K562 (cell line): ENCODE measurements around the gene CAMK1D.

Experiments used
- ATF1 ChIP-seq, 2 experiments: fragments of 450-650 bp in 1 of 2; IDR thresholded peaks; 2 replicates each; pipeline ENCODE4 v1.6.1; 2016; ENCODE audit warnings: missing compliant biosample characterization in 1 of 2, missing genetic modification characterization in 1 of 2
- BRF1 ChIP-seq: IDR thresholded peaks from 3 replicates; pipeline ENCODE4 v1.6.1; 2011; ENCODE audit warnings: borderline replicate concordance, mild to moderate bottlenecking; ENCODE audit not compliant: insufficient read length; ENCODE audit errors: extremely low read depth
- ESRRA ChIP-seq: fragments of 450-650 bp; IDR thresholded peaks from 2 replicates; pipeline ENCODE4 v1.6.1; 2014; ENCODE audit warnings: low read depth, mild to moderate bottlenecking, moderate library complexity, borderline replicate concordance
- GABPA ChIP-seq: fragments of 200-800 bp; sonication (Bioruptor generic); conservative IDR thresholded peaks from 2 replicates; pipeline ENCODE4 v1.6.1; 2016; ENCODE audit warnings: low read depth, missing genetic modification characterization, missing compliant biosample characterization
- GTF2F1 ChIP-seq: IDR thresholded peaks from 2 replicates; pipeline ENCODE4 v1.6.1; 2011; ENCODE audit warnings: low read depth, low read length, improper control_type of control experiment
- HDAC6 ChIP-seq: IDR thresholded peaks from 2 replicates; pipeline ENCODE4 v1.6.1; 2012; ENCODE audit warnings: low read depth, mild to moderate bottlenecking, control low read depth, inconsistent platforms, low read length, moderate library complexity
- MEF2D ChIP-seq: conservative IDR thresholded peaks from 2 replicates; pipeline ENCODE4 v1.6.1; 2016; ENCODE audit warnings: low read depth, missing genetic modification characterization, missing compliant biosample characterization
- POLR2AphosphoS2 ChIP-seq: IDR thresholded peaks from 2 replicates; pipeline ENCODE4 v1.6.1; 2012; ENCODE audit warnings: low read length, improper control_type of control experiment
- RCOR1 ChIP-seq, 2 experiments: IDR thresholded peaks; 2 replicates each; pipeline ENCODE4 v1.6.1; 2012; ENCODE audit warnings: low read depth in 2 of 2, low read length in 2 of 2, borderline replicate concordance in 1 of 2, improper control_type of control experiment in 1 of 2
- ZBTB8A ChIP-seq: fragments of 450-650 bp; IDR thresholded peaks from 2 replicates; pipeline ENCODE4 v1.6.1; 2018; ENCODE audit warnings: mild to moderate bottlenecking, moderate library complexity; ENCODE audit not compliant: partially characterized antibody
- ZNF184 ChIP-seq: sonication (generic); formaldehyde crosslinking; IDR thresholded peaks from 2 replicates; pipeline ENCODE4 v1.5.0; 2020; ENCODE audit warnings: missing genetic modification reagents
- TF ChIP-seq, protein P1 (sequence below): fragments of 250-450 bp; sonication (Bioruptor Pico); IDR thresholded peaks from 2 replicates; pipeline ENCODE4 v1.5.0; 2022; ENCODE audit warnings: mild to moderate bottlenecking

DNA sequence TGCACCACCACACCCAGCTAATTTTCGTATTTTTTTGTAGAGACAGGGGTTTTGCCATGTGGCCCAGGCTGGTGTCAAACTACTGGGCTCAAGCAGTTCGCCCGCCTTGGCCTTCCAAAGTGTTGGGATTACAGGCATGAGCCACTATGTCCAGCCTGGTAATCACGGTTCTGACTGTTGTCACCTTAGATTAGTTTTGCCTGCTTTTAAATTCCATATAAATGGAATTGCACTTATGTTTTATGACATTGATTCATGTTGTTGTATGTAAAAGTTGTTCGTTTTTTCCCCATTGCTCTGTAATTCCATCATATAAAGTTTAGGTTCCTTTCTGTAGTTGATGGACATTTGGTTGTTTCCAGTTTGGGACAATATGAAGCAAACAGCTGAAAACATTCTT is 106.0 kb downstream of the CAMK1D start:
- TF ChIP-seq HDAC6 (no peak), ESRRA (no peak), GTF2F1 (no peak), BRF1 (no peak), ZBTB8A (no peak), POLR2AphosphoS2 (no peak), RCOR1 (IDR thresholded peaks at IDR 0.05; ENCODE audit: borderline replicate concordance in 1 of 2, low read depth in 2 of 2, low read length in 2 of 2) (no peak), ATF1 (CRISPR knock-in tag; IDR thresholded peaks at IDR 0.05) (no peak), ATF1 (tag; IDR thresholded peaks at IDR 0.05) (no peak), MEF2D (no peak), ZNF184 (CRISPR knock-in tag) (no peak), GABPA (tag) (no peak)
- TF ChIP-seq, protein P1, sequence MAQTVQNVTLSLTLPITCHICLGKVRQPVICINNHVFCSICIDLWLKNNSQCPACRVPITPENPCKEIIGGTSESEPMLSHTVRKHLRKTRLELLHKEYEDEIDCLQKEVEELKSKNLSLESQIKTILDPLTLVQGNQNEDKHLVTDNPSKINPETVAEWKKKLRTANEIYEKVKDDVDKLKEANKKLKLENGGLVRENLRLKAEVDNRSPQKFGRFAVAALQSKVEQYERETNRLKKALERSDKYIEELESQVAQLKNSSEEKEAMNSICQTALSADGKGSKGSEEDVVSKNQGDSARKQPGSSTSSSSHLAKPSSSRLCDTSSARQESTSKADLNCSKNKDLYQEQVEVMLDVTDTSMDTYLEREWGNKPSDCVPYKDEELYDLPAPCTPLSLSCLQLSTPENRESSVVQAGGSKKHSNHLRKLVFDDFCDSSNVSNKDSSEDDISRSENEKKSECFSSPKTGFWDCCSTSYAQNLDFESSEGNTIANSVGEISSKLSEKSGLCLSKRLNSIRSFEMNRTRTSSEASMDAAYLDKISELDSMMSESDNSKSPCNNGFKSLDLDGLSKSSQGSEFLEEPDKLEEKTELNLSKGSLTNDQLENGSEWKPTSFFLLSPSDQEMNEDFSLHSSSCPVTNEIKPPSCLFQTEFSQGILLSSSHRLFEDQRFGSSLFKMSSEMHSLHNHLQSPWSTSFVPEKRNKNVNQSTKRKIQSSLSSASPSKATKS = no peak
